ENCODE results near the gene ALCAM.

DNA sequence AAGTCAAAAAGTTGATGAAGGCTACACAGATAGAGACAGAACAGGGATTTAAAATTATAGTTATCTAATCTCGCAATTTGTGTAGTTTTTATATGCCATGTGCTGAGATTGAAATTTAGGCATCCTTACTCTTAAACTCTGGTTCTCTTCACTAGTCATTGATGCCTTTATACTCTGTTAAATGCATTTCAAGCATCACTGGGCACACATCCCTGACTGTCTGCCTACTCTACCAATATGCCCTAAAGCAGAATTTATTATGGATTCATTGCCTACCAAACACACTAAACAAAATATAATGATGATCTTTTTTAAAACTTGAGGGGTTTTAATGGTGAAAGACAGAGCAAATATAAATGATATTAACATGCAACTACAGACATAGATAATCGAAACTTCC lies 10.3 kb upstream of the ALCAM start:
- TF ChIP-seq, protein P1, sequence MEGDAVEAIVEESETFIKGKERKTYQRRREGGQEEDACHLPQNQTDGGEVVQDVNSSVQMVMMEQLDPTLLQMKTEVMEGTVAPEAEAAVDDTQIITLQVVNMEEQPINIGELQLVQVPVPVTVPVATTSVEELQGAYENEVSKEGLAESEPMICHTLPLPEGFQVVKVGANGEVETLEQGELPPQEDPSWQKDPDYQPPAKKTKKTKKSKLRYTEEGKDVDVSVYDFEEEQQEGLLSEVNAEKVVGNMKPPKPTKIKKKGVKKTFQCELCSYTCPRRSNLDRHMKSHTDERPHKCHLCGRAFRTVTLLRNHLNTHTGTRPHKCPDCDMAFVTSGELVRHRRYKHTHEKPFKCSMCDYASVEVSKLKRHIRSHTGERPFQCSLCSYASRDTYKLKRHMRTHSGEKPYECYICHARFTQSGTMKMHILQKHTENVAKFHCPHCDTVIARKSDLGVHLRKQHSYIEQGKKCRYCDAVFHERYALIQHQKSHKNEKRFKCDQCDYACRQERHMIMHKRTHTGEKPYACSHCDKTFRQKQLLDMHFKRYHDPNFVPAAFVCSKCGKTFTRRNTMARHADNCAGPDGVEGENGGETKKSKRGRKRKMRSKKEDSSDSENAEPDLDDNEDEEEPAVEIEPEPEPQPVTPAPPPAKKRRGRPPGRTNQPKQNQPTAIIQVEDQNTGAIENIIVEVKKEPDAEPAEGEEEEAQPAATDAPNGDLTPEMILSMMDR (IDR thresholded peaks at IDR 0.05): no peak
- no peak for TF ChIP-seq POLR2A (IDR thresholded peaks at IDR 0.05)
